ENCODE results near the gene KRT39.
"Not testable (repeated sequence)": the region's sequence is repeated elsewhere in the genome, so short reads cannot be mapped to it uniquely, and the experiment has no call there.

The KRT39 gene

DNA sequence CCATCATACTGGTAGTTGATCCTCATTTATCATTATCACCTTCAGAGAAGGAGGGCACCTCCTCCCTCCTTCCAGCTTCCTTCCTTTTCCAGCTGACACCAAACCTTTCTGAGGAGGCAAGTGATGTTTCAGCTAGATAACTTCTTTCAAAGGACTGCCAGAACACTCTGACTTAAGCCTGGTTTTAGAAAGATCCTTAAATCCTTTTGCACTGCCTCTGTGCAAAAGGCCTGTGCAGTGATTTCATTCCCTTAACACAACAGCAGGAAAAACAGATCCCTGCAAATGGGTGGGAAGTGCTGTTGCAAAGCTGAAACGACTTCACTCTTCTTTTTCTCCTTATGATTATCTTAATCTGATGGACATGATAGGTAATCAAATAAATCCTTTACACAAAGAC, 22.2 kb downstream of the KRT39 start:
- H3K4me3 ChIP-seq (ENCODE audit: low read depth, low read length) = no peak overlapping the region

DNA sequence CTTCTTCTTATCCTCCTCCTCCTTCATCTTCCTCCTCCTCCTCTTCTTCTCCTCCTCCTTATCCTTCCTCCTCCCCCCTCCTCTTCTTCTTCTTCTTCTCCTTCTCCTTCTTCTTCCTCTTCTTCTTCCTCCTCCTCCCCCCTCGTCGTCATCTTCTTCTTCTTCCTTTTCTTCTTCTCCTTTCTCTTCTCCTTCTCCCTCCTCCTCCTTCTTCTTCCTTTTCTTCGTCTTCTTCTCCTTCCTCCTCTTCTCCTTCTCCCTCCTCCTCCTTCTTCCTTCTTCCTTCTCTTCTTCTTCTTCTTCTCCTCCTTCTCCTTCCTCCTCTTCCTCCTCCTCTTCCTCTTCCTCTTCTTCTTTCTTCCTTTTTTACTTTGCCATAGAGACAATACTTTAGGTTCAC, 24.2 kb downstream of the KRT39 start:
- no peak overlapping the region for H3K4me3 ChIP-seq (ENCODE audit: low read depth, low read length)

DNA sequence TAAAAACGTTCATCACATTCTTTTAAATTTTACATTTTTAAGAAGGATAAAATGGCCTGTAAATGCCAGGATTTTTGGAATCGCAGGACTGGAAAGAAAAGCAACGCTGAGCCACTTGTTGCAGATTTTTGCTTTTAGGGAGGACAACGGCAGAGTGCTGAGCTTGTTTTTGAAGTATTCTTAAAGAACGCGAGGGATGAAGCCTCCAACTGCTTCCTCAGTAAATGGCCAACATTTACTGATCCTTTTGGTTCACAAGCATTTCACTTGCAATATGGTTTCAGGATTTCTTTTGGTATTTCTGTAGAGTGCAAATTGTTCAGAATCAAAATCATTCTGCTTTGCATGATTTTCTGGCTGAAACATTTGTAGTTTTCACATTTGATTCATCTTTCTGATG, 26.5 kb downstream of the KRT39 start:
- H3K4me3 ChIP-seq (ENCODE audit: low read depth, low read length) = no peak overlapping the region

DNA sequence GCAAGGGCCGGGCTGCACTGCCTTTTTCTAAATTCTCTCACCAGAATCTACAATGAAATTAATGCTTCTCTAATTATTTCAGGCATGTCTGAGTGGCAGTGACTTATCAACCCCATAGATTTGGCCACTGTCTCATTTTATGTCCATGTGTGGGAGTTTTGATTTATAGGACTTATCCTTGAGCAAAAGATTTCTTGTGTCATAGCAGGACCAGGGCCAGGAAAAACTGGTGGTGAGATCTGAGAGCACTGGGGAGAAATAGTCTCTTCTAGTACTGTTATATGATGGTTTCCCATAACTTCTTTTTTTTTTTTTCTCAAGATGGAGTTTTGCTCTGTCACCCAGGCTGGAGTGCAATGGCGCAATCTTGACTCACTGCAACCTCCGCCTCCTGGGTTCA, 27.8 kb downstream of the KRT39 start:
- H3K4me3 ChIP-seq (ENCODE audit: low read depth, low read length) = no peak overlapping the region

DNA sequence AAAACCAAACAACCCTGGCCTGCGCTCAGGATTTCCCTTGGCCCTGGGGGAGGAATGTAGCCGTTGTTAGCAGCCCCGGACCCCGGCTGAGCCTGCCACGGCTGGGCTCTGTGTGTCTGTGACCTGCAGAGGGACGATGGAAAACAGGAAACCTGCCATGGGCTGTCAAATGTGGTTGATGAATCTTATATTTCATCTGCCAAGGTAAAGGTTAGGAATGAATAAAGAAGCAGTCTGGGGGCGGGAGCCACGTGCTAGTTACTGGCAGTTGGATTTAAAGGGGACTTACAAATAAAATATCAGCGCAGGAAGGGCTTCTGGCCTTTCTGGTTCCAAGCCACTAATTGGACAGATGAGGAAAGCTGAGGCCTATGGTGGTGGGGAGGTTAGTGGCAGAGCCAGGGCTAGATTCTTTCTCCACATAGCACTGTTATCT, 29.3 kb downstream of the KRT39 start, which contains the start of gene KRT23:
Gene KRT23 (minus strand): TSS at position 263 of the 436 bp plus-strand sequence. CDS start 1,043 bp downstream, outside the sequence.
- H3K4me3 ChIP-seq (ENCODE audit: low read depth, low read length) = no peak within 1 kb of the TSS

DNA sequence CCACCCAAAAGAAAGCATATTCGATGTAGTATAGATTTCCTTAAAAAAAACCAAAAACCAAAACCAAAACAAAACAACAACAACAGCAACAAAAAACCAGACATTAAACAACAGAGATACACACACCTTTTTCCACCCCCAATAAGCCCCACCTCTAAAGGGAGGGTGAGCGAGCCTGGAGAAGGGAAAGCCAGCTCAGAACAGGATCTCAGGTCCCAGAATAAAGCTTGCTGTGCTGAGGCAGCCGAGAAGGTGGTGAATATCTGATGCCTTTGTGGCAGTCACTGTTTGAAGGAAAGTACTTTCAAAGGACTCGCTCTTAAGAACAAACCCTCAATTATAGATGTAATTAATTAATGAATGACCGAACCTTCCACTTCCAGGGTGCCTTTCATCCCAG, 29.8 kb downstream of the KRT39 start:
- H3K4me3 ChIP-seq (ENCODE audit: low read depth, low read length) = no peak overlapping the region

DNA sequence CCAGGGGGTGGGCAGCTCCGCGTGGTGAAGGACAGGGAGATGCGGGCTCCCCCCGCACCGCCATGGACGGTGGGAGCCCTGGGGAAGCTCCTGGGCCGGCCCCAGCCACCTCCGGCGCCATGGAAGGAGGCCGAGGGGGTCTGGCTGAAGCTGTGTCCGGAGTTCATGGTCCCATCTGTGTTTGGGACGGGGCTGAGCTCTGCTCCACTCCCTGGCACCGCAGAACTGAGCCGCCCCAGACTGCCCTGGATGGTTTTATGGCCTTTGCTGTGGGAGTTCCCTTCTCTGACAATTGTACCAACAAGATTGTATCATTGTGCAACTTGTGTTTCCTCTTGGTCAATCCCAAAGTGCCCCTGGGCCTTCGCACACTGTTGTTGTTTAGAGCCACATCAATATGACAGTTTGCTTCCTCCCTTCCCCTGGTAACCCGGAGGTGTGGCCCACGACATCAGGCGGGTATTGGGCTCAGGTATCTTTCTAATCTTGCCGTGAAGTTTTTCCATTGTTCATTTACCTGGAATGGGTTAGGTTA, 30.2 kb downstream of the KRT39 start:
- no peak overlapping the region for H3K4me3 ChIP-seq (ENCODE audit: low read depth, low read length)

DNA sequence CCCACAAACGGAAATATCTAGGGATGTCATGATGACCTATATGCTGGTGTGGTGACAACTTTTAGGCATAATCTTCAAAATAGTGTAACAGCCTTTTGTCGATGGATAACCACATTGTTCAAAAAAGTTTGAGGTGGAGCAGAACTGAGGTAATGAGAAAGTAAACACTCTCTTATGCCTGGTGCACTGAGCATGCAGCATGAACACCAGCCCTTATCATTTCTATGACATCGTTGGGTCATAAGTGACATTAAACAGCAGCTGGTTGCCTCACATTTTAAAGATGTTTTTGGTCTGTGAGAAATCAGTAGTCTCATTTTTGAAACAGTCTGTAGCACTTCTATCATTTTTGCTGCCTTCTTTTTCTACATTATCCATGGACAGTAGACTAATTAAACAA, 31.1 kb downstream of the KRT39 start:
- H3K4me3 ChIP-seq (ENCODE audit: low read depth, low read length) = no peak overlapping the region

DNA sequence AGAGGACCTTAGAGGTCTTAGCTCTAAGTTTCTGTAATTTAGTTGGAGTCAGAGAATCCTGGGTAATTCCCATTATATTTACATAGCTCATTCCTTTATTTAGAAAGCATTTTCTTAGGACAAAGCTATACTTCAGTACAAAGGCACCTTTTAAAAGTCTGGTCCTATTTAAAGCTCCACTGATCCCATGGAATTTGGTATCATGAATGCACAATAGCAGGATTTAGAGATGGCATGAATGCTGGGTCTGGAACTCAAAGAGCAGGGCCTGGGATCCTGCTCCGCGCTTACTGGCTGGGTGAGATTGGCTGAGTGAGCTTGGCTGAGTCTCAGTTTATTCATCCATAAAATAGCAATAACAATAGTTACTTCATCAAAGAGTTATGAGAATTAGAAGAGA, 34.1 kb downstream of the KRT39 start:
- H3K4me3 ChIP-seq (ENCODE audit: low read depth, low read length) = no peak overlapping the region

DNA sequence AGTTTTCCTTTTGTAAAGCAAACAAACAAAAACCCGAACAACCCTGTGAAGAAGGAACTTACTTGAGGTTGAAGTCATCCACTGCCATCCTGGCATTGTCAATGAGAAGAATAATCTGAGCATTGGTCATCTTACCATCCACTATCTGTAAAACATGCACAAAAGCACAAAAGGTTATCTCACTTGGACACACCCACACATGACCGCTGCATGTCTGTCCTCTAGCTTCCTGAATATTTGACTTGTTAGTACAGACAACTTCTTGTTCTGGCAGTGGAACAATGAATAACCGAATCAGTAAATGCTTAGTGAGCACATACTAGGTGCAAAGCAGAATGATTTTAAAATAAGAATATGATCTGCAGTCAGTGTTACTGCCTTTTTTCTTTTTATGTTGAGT, 35.4 kb downstream of the KRT39 start:
- H3K4me3 ChIP-seq (ENCODE audit: low read depth, low read length) = no peak overlapping the region

DNA sequence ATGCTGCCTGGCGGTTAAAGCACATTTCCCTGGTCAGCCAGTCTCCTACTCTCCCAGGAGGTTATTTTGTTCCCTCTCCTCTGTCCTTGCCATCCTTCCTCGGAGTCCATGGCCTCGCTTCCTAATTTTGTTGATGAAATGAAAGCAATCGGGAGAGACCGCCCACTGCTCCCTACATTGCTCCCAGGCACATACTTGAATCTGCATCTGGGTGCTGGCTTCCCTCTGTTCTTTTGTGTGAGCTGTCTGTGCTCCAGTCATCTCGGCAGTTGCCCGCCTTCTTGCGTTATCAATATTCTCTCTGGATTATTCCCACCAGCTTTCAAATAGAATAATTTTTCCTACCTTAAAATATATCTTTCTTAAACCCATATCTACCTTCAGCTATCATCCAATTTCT, 40.4 kb downstream of the KRT39 start:
- no peak overlapping the region for H3K4me3 ChIP-seq (ENCODE audit: low read depth, low read length)

DNA sequence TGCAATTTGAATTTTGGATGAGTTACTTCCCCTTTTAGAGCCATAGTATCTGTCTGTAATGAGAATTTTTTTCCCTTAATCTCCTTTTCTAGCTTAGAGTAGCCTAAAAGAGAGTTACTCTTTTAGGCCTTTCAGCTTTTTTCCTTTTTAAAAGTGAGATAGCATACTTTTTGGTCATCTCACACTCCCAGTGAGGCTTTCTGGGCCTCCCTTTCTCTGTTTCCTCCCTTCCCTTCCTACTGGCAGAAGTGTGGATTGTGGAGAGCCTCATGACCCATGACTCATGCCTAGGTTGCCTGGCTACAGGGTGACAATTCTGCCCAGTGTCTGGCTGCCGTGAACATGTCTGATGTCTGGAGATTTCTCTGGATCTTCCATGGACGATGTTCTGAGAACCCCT, 44.5 kb downstream of the KRT39 start:
- no peak overlapping the region for H3K4me3 ChIP-seq (ENCODE audit: low read depth, low read length)

DNA sequence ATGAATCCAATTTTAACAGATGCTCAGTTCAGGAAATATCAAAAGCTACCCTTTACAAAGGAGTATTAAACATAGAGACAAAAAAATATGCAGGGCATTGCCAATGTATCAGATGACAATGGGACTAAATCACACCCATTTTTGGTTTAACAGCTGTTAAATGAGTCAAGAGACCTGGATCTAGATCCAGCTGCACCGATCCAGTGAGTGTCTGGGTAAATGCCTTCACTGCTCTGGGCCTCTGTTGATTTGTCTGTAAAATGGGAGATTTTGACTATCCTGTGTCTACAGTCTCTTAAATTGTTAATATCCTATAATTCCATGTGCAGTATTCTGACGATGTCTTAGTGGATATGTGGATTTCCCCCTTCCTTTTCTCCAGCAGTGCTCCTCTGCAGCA, 45.7 kb downstream of the KRT39 start:
- H3K4me3 ChIP-seq (ENCODE audit: low read depth, low read length) = no peak overlapping the region

DNA sequence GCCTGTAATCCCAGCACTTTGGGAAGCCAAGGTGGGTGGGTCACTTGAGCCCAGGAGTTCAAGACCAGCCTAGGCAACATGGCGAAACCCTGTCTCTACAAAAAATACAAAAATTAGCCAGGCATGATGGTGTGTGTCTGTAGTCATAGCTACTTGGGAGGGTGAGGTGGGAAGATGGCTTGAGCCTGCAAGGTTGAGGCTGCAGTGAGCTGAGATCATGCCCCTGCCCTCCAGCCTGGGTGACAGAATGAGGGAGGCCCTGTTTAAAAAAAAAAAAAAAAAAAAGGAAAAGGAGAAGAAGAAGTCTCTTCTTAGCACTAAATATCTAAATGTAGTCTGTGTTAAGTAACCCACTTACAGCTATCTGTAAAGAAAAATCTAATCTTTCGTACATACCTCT, 49.6 kb downstream of the KRT39 start:
- H3K4me3 ChIP-seq (ENCODE audit: low read depth, low read length) = not testable (repeated sequence)

DNA sequence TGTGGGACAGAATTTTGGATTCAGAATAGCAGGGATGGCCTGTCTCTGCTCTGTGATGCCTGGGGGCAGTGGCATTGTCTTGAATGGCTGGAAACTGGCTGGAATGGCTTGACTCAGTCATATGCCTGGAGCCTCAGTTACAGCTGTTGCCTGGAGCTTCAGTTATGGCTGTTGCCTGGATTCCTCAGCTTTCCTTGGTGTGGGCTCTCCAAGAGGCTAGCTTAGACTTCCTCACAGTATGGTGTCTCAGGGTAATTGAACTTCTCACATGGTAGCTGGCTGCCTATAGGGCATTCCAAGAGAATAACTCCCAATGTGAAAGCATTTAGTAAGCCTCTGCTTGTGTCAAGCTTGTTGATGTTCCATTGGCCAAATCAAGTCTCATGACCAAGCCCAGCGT, 50.4 kb downstream of the KRT39 start:
- H3K4me3 ChIP-seq (ENCODE audit: low read depth, low read length) = no peak overlapping the region

DNA sequence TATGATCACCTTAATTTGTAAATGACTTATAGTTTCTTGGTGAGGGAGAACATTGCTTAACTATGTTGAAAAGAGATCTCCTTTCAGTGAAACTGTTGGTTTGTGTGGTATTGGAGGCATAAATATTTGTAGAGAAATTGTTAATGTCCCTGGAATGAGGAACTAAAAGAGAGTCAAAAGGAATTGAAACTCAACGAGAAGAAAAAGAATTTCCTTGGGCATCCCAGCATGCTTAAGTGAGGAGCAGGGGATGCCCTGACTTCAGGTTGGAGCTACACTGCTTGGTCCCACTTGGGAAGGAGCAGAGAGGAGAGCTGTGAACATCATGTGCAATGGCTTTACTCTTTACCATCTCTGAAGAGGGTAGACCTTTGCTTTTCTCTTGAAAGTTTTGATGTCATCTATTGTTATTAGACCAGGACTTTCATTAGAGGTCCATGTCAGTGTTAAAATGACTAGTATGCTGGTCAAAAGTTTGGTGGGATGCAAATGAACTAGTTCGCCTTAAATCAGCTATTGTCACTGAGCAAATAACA, 51.0 kb downstream of the KRT39 start:
- H3K4me3 ChIP-seq (ENCODE audit: low read depth, low read length) = no peak overlapping the region

DNA sequence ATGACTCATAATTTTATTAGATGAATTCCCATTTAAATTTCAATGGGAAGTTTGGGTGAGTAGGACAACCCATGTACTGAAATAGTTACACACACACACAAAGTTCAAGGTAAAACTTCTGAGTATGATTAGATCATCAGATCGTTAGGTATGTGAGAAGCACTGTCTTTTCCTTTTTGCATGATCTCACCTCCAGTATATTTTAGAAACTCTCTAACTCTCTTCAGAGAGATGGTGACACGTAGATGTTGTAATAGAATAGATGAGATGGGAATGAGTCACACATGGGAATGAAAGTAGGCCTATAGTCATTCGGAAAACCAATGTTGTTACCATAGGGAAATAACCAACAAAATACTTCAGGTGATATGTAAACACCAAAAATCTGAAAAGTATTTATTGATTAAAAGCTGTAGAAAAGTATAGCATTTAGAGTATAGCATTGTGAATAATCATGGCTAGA, 51.5 kb downstream of the KRT39 start:
- H3K4me3 ChIP-seq (ENCODE audit: low read depth, low read length) = no peak overlapping the region

DNA sequence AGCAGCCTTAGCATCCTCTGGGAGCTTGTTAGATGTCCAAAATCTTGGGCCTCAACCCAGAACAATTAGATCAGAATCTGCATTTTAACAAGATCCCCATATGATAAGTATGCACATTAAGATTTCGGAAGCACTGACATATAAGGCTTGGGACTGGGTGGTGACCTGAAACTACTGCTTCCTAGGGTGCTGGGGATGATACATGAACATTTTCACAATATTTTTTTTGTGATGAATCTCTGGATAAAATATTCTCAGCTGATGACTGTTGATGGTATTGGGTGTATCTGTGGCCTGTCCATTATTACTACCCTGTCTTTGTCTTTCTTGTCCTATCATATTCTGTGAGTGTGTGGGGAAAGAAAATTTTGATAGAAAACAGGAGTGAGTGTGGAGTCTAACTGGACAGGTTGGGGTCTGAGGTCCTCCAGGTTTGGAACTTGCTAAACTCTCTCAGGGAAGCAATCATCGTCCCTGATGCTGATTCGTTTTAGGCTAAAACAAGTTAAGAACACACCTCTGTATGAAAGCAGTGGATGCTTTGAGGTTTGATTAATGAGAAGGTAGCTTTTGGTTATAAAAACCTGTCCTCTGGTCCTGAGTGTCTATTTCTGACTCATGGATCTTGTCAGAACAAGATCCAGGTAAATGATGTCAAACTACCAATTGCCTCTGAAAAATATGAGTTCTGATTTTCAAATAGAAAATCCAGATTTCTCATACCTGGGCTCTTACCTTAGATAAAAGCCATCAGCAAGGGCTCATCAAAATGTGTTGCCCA, 52.5 kb downstream of the KRT39 start:
- no peak overlapping the region for H3K4me3 ChIP-seq (ENCODE audit: low read depth, low read length)

DNA sequence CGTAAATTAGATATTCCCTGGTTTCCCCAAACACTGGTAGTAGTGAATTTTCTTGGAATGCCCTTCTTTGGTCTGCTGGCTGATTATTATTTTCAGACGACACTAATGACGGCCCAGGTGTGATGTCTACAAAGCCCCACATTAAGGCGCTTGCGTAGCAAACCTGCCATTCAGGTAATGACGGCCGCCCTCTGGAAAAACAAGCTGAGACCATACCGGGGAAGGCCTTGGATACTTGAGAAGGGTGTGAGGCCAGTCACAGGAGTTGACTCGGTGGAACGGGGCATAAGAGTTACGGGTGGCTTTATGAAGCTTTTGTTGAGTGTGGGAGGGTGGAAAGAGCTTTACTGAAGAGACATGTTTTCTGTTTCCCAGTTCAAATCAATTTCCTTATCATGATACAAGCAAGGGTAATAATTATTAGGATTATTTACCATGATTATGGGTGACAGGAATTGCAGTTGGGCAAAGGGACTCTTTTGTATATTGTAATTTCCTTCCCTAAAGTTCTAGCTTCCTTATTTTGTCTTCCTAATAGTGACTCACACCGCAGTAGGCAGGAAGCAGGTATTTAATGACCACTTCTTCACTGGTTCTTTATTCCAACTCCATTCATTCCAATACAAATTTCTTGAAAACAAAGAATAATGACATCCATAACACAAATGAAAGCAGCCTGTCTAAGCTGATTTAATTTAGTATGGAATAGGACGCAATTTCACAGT, 54.1 kb downstream of the KRT39 start:
- no peak overlapping the region for H3K4me3 ChIP-seq (ENCODE audit: low read depth, low read length)

DNA sequence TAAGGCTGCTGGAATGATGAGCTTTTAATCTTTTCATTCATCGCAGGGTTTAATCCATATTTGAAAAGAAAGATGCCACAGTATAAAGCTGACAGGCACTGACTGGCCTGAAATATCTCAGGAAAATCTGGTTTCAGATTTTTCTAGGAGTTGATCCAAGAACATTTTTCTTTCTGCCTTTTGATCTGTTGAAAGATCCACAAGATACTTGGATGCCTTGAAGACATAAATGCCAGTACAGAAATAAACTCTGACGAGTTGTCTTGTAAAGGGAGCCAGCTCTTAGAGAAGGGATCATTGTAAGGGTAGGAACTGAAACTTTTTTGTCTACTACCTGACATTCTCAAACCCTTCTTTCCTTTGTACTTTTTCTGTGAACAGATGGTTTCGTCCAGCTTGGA, 56.3 kb downstream of the KRT39 start:
- no peak overlapping the region for H3K4me3 ChIP-seq (ENCODE audit: low read depth, low read length)

DNA sequence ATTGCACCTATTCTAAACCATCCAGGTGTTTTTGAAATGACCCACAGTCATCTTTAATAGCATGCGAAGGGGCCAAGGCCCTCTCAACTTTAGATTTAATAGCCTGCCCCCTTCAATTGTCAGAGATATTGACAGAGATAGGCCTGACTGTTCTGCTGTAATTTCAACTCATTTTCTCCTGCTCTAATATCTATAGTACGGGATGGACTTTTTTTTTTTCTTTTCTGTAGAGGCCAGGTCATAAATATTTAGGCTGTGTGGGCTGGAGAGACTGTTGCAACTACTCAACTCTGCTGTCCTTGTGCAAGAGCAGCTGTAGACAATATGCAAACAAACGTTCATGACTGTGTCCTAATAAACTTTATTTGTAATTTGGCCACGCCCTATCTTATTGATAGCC, 57.0 kb downstream of the KRT39 start:
- no peak overlapping the region for H3K4me3 ChIP-seq (ENCODE audit: low read depth, low read length)

DNA sequence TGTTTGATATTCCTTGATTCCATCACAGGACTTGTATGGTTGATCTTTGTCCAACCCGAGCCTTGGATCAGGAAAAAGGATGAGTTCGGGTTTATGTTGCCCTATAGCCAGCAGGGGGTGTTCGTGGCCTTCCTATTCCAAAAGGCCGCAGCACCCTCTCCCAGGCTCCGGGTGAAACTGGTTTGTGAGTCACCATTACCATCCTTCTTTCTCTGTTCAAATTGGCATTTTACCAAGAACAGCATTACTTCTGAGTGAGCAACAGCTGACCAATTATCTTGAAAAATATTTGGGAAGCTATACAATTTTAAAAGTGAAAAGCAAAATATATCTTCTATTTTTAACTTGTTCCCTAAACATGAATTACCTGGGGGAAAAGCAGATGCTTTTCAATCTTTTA, 57.4 kb downstream of the KRT39 start:
- no peak overlapping the region for H3K4me3 ChIP-seq (ENCODE audit: low read depth, low read length)
